GM21447 (cell line): ENCODE measurements around the gene RNF138.
A peak's percentile ranks its signal among the peaks of the same experiment; 100 is the strongest.
"Not testable (repeated sequence)": the region's sequence is repeated elsewhere in the genome, so short reads cannot be mapped to it uniquely, and the experiment has no call there.

Experiments
- ATAC-seq: cut with Tn5 transposase; IDR thresholded peaks from one replicate; pipeline ENCODE4 v1.9.1; 2021; ENCODE audit not compliant: unreplicated experiment

RNF138 gene

GRCh38 chr18:32095192-32095899, 3.7 kb downstream of the RNF138 start:
- no peak for ATAC-seq

- no peak for ATAC-seq
These were observed 4.2 kb downstream of the RNF138 start for GRCh38 chr18:32095900-32096229.

DNA sequence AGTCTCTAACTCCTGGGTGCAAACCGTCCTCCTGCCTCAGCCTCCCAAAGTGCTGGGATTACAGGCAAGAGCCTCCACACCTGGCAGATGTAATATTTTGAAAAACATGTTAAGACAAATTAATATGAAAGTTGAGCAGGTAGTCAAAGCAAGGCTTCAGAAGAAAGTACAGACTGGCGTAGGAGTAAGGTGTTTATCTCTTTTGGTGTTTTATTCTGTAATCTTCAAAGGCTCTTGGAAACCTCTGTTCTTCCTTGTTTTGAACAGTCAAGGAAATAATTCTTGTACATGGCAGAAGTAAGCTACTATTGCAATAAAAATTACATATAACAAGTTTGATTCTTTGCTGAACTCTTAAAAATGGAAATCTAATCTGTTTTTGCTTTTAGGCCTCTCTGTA, 5.3 kb downstream of the RNF138 start:
- ATAC-seq = no peak

DNA sequence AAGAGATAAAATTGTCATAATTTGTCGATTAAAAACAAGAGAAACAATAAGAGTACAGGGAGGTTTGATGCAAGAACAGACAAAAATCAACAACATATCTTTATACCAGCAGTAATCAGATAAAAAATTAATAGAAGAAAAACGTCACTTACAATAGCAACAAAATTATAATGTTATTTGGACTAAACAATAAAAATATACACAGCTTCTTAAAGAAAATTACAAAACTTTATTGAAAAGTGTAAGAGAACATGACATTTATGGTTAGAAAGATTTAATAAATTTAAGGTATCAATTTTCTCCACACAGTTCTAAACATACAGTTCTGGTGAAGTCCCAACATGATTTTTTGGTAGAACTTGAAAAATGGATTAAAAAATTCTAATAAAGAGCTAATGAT, 12.8 kb downstream of the RNF138 start:
- no peak for ATAC-seq

DNA sequence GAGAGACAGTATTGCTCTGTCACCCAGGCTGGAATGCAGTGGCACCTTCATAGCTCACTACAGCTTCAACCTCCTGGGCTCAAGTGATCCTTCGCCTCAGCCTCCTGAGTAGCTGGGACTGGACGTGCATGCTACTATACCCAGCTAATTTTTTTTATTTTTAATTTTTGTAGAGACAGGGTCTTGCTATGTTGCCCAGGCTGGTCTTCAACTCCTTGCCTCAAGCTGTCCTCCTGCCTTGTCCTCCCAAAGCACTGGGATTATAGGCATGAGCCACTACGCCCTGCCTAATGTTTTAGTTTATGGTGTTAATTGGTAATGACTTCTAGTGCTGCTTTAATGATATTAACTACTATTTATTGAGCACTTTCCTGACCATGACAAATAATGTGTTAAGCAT, 18.3 kb downstream of the RNF138 start:
- ATAC-seq = no peak

DNA sequence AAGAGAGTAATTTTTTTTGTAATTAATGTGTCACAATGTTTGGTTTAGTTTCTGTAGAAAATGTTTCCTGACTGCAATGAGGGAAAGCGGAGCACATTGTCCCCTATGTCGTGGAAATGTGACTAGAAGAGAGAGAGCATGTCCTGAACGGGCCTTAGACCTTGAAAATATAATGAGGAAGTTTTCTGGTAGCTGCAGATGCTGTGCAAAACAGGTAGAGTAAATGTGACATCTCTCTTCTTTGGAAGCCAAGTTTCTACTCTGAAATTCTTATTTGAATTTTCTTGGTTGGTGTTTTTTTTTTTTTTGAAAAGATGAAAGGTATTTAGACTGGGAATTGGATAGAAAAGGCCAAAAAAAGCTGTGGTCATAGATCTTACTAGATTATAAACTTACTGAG, 20.0 kb downstream of the RNF138 start:
- ATAC-seq = no peak

DNA sequence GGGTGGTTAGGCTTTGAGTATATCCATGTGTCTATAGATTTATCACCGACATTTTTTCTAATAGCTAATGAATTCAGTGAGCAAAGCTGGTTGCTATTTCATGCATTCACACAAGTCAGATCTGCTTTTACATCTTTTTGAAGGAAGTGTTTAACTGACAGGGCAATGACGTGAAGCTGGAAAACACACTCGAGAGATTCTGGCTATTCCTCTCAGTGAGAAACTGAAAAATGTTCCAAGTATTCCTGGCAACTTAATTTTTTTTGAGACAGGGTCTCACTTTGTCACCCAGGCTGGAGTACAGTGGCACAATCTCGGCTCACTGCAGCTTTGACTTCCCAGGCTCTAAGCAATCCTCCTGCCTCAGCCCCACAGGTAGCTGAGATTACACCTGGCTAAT, 21.2 kb downstream of the RNF138 start:
- no peak for ATAC-seq

- ATAC-seq = no peak
These were observed 22.7 kb downstream of the RNF138 start for GRCh38 chr18:32114293-32114942.

- ATAC-seq = no peak
These were observed 30.4 kb downstream of the RNF138 start for GRCh38 chr18:32122039-32122438.

DNA sequence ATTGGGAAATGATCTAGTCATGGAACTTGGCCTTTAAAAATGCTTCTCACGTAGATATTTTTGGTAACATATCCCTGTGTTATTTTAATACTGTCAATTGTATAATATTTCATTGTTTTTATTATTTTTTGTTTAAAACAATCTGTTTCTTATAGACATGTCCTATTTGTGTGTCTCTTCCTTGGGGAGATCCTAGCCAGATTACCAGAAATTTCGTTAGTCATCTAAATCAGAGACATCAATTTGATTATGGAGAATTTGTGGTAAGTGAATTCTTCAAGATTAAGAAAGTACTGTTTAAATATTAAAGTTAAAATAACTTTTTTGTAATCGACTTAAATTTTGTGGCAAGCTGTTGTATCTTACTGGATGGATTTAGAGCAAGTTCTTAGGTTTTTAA, 34.9 kb downstream of the RNF138 start:
- no peak for ATAC-seq

DNA sequence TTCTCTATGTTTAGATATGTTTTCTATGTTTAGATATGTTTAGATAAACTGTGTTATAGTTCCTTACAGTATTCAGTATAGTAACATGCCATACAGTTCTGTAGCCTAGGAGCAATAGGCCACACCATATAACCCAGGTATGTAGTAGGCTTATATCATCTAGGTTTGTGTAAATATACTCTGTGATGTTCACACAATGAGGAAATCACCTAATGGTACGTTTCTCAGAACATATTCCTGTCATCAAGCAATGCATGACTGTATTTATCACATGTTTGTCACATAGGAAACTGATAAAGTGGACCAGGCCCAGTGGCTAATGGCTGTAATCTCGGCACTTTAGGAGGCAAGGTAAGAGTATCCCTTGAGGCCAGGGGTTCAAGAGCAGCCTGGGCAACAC, 44.0 kb downstream of the RNF138 start:
- ATAC-seq = no peak

DNA sequence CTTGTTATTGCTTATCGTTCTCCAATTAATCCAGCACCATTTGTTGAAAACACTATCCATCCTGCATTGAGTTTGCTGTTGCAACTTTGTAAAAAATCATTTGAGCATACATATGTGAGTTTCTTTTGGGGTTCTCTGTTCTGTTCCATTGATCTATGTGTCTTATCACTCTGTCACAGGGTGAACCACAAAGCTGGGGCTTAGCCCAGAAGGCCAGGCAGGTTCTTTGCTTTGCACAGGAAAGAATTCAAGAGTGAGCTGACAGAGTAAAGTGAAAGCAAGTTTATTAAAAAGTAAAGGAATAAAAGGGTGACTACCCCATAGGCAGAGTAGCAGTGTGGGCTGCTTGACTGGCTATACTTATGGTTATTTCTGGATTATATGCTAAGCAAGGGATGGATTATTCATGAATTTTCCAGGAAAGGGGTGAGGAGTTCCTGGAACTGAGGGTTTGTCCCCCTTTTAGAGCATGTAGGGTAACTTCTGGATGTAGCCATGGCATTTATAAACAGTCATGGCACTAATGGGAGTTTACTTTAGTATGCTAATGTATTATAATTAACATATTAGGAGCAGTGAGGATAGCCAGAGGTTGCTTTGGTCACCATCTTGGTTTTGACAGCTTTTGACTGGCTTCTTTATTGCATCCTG, 46.8 kb downstream of the RNF138 start:
- no peak for ATAC-seq

DNA sequence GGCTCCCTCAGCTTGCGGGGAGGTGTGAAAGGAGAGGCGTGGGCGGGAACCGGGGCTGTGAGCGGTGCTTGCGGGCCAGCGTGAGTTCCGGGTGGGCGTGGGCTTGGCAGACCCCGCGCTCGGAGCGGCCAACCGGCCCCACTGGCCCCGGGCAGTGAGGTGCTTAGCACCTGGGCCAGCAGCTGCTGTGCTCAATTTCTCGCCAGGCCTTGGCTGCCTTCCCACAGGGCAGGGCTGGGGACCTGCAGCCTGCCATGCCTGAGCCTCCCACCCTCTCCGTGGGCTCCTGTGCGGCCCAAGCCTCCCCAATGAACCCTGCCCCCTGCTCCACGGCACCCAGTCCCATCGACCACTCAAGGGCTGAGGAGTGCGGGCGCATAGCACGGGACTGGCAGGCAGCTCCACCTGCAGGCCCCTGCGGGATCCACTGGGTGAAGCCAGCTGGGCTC, 48.2 kb downstream of the RNF138 start:
- no peak for ATAC-seq

GRCh38 chr18:32148185-32148870, 56.7 kb downstream of the RNF138 start:
- no peak for ATAC-seq

DNA sequence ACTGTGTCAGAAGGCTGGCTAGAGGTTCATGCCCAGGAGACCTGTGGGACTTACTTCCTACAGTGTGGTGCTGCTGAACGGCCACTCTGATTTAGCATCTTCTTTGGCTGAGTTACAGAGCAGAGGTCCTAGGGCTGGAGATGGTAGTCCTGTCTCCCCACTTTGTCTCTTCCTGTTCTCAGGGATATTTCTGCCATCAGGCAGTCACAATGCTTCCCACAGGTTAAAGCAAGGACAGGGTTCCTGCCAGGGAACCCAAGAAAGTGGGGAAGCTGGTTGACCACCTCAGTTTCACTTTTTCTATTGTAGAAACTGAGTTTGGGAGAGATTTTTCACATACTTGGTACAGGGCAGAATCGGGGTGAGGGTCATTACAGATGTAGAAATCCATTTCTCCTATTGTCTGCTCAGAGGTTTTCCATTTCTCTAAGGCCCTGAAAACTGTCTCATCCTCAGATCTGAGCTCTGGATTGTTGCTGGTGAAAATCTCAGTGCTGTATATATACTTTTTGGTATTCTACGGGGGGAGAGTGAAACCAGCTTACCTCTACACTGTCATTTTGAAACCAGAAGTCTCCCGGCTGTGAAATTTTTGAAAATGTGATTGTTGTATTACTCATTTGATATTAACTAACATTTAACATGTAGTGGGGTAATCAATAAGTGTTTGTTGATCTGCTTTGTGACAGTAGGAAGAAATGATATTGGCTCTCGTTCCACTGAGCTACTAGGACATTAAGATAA, 61.2 kb downstream of the RNF138 start:
- ATAC-seq = peak; percentile 84

- ATAC-seq = no peak
These were observed 65.2 kb downstream of the RNF138 start for GRCh38 chr18:32156855-32157254.

- no peak for ATAC-seq
These were observed 65.9 kb downstream of the RNF138 start for GRCh38 chr18:32157580-32157979.

DNA sequence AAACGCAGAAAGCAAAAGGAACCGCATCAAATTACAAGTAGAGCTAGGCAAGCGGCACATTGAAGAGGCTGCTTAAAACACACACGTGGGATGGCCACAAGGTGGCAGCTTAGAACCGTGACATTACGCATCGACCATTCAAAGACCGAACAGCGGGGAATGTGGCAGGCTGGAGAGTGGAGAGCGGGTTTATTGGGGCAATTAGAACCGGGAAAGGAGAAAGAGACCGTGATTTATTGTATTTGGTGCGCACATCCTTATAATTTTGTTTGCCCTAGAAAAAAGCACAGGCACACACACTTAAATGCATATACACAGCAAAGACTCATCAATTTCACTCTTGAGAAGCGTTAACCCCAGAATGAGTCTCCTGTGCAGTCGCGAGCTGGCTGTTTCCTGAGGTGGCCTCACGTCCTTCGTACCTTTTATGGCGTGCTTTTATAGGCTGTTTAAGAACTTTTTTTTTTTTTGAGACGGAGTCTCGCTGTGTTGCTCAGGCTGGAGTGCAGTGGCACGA, 66.5 kb downstream of the RNF138 start:
- peak; percentile 94 for ATAC-seq

DNA sequence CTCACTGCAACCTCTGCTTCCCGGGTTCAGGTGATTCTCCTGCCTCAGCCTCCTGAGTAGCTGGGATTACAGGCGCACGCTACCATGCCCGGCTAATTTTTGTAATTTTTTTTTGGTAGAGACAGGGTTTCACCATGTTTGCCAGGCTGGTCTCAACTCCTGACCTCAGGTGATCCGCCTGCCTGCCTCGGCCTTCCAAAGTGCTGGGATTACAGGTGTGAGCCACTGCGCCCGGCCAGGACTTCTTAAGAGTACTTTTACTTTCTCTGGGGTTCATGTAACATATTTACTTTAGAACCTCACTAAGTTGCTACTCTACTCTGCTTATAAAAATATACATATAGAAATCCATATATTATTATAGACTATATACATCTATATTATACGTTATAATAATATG, 67.0 kb downstream of the RNF138 start:
- ATAC-seq = not testable (repeated sequence)

DNA sequence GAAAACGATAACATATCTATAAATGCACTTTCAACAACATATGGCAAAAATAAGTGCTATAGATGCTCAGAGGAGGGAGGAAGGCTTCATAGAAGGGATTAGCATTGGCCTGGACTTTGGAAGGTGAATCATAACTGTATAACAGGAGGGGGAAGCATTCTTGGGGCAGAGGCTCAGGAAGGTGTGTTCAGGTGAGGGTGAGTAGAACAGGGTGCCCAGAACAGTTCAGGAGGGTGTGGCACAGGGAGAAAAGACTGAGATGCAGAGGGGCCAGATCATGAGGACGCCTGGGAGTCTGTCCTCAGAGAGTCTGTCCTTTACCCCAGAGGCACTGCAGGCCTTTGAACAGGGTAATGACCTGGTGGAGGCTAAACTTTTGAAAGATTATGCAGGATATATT, 68.9 kb downstream of the RNF138 start:
- no peak for ATAC-seq
